OCI-LY3 (cell line): ENCODE measurements around the gene GPR65.

Source experiments
- H2AFZ ChIP-seq: fragments of 200-600, 300-600 bp; shearing (Covaris generic); 2 replicates; pipeline ENCODE4 v1.6.0; 2014; ENCODE audit warnings: antibody characterized with exemption, low read depth, low read length
- H3K27ac ChIP-seq: fragments of 200-600, 300-600 bp; sonication (generic); 2 replicates; pipeline ENCODE4 v1.5.1; 2014; ENCODE audit warnings: mild to moderate bottlenecking, low read length, moderate library complexity, mixed read lengths
- H3K27me3 ChIP-seq: fragments of 200-600, 300-600 bp; sonication (generic); 2 replicates; pipeline ENCODE4 v1.6.1; 2014; ENCODE audit warnings: low read depth, low read length, mixed read lengths
- H3K36me3 ChIP-seq: fragments of 200-600, 300-600 bp; sonication (generic); replicated peaks from 2 replicates; pipeline ENCODE3; 2014; ENCODE audit warnings: low read depth, low read length, mixed read lengths
- H3K4me1 ChIP-seq: fragments of 300-600, 200-600 bp; sonication (generic); 2 replicates; pipeline ENCODE4 v1.6.1; 2014; ENCODE audit warnings: low read length, mixed read lengths
- H3K4me2 ChIP-seq: fragments of 200-600, 300-600 bp; sonication (generic); 2 replicates; pipeline ENCODE4 v1.6.1; 2014; ENCODE audit warnings: low read length, mixed read lengths
- H3K4me3 ChIP-seq: fragments of 300-600, 200-600 bp; sonication (generic); 2 replicates; pipeline ENCODE4 v1.5.1; 2014; ENCODE audit warnings: antibody characterized with exemption, mild to moderate bottlenecking, low read length, moderate library complexity
- H3K79me2 ChIP-seq: fragments of 300-600, 200-600 bp; shearing (Covaris generic); 2 replicates; pipeline ENCODE4 v1.6.1; 2014; ENCODE audit warnings: mild to moderate bottlenecking, low read length, mixed read lengths
- H3K9ac ChIP-seq: fragments of 300-600, 200-600 bp; shearing (Covaris generic); 2 replicates; pipeline ENCODE4 v1.6.0; 2014; ENCODE audit warnings: mild to moderate bottlenecking, low read length, moderate library complexity
- H3K9me3 ChIP-seq: fragments of 200-600, 300-600 bp; shearing (Covaris generic); 2 replicates; pipeline ENCODE4 v1.6.1; 2014; ENCODE audit warnings: low read length, mixed read lengths; ENCODE audit not compliant: insufficient read depth
- H4K20me1 ChIP-seq: fragments of 200-600, 300-600 bp; sonication (generic); 2 replicates; pipeline ENCODE4 v1.6.1; 2016; ENCODE audit warnings: low read length, mixed read lengths; ENCODE audit not compliant: insufficient read depth
- CTCF ChIP-seq: fragments of 200-600, 300-600 bp; sonication (generic); IDR thresholded peaks from 2 replicates; pipeline ENCODE4 v1.5.1; 2014; ENCODE audit warnings: antibody characterized with exemption, low read length, low read depth
- EZH2phosphoT487 ChIP-seq: fragments of 200-600 bp; shearing (Covaris generic); IDR thresholded peaks from 2 replicates; pipeline ENCODE4 v1.6.1; 2018; ENCODE audit warnings: antibody characterized with exemption, mixed run types, low read depth

The GPR65 gene

GRCh38 chr14:88037325-88037724, 32.4 kb downstream of the GPR65 start:
- Histone ChIP-seq H3K4me2 (no peak overlapping the region), H3K27ac (no peak overlapping the region), H4K20me1 (no peaks in the 10 kb centered on the region), H3K79me2 (no peaks in the 10 kb centered on the region), H3K9me3 (no peaks in the 10 kb centered on the region), H3K4me3 (no peak overlapping the region), H3K27me3 (peaks cover 31% of the 10 kb centered on the region), H2AFZ (no peak overlapping the region), H3K9ac (no peak overlapping the region), H3K4me1 (peaks cover 6% of the 10 kb centered on the region), H3K36me3 (no peaks in the 10 kb centered on the region)
- TF ChIP-seq EZH2phosphoT487 (no peak), CTCF (no peak)

- Histone ChIP-seq H3K36me3 (no peaks in the 10 kb centered on the region), H2AFZ (no peak overlapping the region), H3K27me3 (peaks cover 31% of the 10 kb centered on the region), H3K4me1 (peaks cover 10% of the 10 kb centered on the region), H3K9me3 (no peaks in the 10 kb centered on the region), H3K79me2 (no peaks in the 10 kb centered on the region), H4K20me1 (no peaks in the 10 kb centered on the region), H3K4me3 (no peak overlapping the region), H3K4me2 (no peak overlapping the region), H3K9ac (no peak overlapping the region), H3K27ac (no peak overlapping the region)
- TF ChIP-seq EZH2phosphoT487 (no peak), CTCF (no peak)
Measured at GRCh38 chr14:88039197-88039596, 34.3 kb downstream of the GPR65 start.

GRCh38 chr14:88040146-88040545, 35.2 kb downstream of the GPR65 start:
- Histone ChIP-seq H3K36me3 (no peaks in the 10 kb centered on the region), H3K79me2 (no peaks in the 10 kb centered on the region), H3K4me1 (peaks cover 19% of the 10 kb centered on the region), H2AFZ (no peak overlapping the region), H4K20me1 (no peaks in the 10 kb centered on the region), H3K9ac (no peak overlapping the region), H3K27ac (no peak overlapping the region), H3K9me3 (no peaks in the 10 kb centered on the region), H3K27me3 (peaks cover 31% of the 10 kb centered on the region), H3K4me3 (no peak overlapping the region), H3K4me2 (no peak overlapping the region)
- no peak for TF ChIP-seq EZH2phosphoT487
- TF ChIP-seq CTCF, result no peak

- TF ChIP-seq CTCF, result no peak
- Histone ChIP-seq H3K27me3 (peaks cover 30% of the 10 kb centered on the region), H3K79me2 (no peaks in the 10 kb centered on the region), H3K9ac (no peak overlapping the region), H3K4me2 (peak overlapping the region; percentile 76), H3K4me1 (peaks cover 26% of the 10 kb centered on the region), H3K4me3 (peak overlapping the region; percentile 50), H3K36me3 (no peaks in the 10 kb centered on the region), H3K9me3 (no peaks in the 10 kb centered on the region), H2AFZ (no peak overlapping the region), H4K20me1 (no peaks in the 10 kb centered on the region), H3K27ac (no peak overlapping the region)
Measured at GRCh38 chr14:88043529-88044443, 38.9 kb downstream of the GPR65 start.
